OCI-LY3 (cell line): ENCODE measurements around the gene ZNF775.

ENCODE experiments used
- EZH2phosphoT487 ChIP-seq: fragments of 200-600 bp; shearing (Covaris generic); IDR thresholded peaks from 2 replicates; pipeline ENCODE4 v1.6.1; 2018; ENCODE audit warnings: antibody characterized with exemption, mixed run types, low read depth
- TF ChIP-seq, protein P1 (sequence below): fragments of 200-600, 300-600 bp; sonication (generic); IDR thresholded peaks from 2 replicates; pipeline ENCODE4 v1.5.1; 2014; ENCODE audit warnings: antibody characterized with exemption, low read length, low read depth

DNA sequence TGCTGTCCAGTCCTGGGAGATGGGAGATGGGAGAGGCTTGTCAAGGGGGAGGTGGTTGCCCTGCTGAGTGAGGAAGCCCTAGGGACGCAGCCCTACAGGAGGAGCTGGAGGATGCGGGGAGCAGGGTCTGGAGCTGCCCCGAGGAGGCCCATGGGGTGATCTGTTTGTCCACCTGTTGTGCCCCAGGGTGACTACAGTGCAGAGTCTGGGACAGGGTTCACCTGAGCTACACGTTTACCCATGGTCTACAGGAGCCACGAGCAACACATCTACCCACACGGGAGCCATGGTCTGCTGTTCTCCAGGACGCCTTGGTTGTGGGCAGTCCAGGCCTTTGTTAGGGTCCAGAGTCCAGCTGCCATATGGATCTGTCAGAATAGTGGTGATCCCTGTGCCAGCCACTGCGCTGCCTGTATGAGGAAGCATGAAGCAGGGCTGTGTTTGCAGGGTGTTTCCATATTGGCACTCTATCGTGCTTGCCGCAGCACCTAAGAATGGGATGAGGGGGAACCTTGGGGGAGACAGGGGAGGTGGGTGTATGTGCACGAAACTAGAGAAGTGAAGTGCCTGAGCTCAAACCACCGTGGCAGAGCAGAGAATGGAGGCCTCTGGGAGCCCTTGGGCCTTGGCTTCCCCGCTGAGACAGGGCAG lies 23.7 kb downstream of the ZNF775 start:
- TF ChIP-seq, protein P1, sequence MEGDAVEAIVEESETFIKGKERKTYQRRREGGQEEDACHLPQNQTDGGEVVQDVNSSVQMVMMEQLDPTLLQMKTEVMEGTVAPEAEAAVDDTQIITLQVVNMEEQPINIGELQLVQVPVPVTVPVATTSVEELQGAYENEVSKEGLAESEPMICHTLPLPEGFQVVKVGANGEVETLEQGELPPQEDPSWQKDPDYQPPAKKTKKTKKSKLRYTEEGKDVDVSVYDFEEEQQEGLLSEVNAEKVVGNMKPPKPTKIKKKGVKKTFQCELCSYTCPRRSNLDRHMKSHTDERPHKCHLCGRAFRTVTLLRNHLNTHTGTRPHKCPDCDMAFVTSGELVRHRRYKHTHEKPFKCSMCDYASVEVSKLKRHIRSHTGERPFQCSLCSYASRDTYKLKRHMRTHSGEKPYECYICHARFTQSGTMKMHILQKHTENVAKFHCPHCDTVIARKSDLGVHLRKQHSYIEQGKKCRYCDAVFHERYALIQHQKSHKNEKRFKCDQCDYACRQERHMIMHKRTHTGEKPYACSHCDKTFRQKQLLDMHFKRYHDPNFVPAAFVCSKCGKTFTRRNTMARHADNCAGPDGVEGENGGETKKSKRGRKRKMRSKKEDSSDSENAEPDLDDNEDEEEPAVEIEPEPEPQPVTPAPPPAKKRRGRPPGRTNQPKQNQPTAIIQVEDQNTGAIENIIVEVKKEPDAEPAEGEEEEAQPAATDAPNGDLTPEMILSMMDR = no peak
- TF ChIP-seq EZH2phosphoT487 = no peak
